SK-N-SH (cell line): ENCODE results near the gene GPR162. TPM values are rescaled to one million over a fixed set of nuclear protein-coding genes. Genes with fewer than 3 reads are reported as not detected.
A peak's percentile ranks its signal among the peaks of the same experiment; 100 is the strongest.

Source experiments
- CTCF ChIA-PET: fragments of 300-600, 350-600 bp; formaldehyde crosslinking; extraction: SDS; loops from one replicate; lab custom pipeline; 2021; lab: Yijun Ruan, JAX
- POLR2A ChIA-PET: fragments of 350-600 bp; sonication (Branson Sonifier 250); formaldehyde crosslinking; extraction: SDS; loops from one replicate; lab custom pipeline; 2020; ENCODE audit warnings: antibody characterized with exemption, inconsistent platforms; lab: Yijun Ruan, JAX
- DNase-seq: peaks from one replicate; pipeline ENCODE4 v3.0.0; 2012
- H2AFZ ChIP-seq: fragments of 200-600 bp; sonication (generic); 2 replicates; pipeline ENCODE4 v1.8.1; 2016; ENCODE audit warnings: antibody characterized with exemption, mild to moderate bottlenecking, low read depth
- H3F3A ChIP-seq: fragments of 200-600 bp; sonication (generic); replicated peaks from 2 replicates; pipeline ENCODE3; 2016; ENCODE audit warnings: antibody characterized with exemption, mild to moderate bottlenecking; ENCODE audit not compliant: insufficient read depth
- H3K27ac ChIP-seq, 2 experiments: fragments of 200-500 bp in 1 of 2; fragments of 200-600 bp in 1 of 2; sonication (Bioruptor generic) in 1 of 2; sonication (generic), shearing (Covaris generic) in 1 of 2; 2 replicates each; pipeline versions ENCODE4 v1.5.1 to v1.6.1; 2014 to 2016; ENCODE audit warnings: low read depth in 2 of 2, inconsistent platforms in 1 of 2, low read length in 1 of 2, mild to moderate bottlenecking in 1 of 2, mixed read lengths in 1 of 2
- H3K27me3 ChIP-seq: fragments of 200-600 bp; sonication (generic), shearing (Covaris generic); 2 replicates; pipeline ENCODE4 v1.6.1; 2016; ENCODE audit warnings: mixed run types; ENCODE audit not compliant: insufficient read depth
- H3K36me3 ChIP-seq, 2 experiments: fragments of 200-500 bp in 1 of 2; fragments of 200-600 bp in 1 of 2; sonication (Bioruptor generic) in 1 of 2; sonication (generic) in 1 of 2; replicated peaks in 1 of 2; 2 replicates each; pipeline versions ENCODE3 to v1.5.1; 2014 to 2016; ENCODE audit warnings: low read length in 1 of 2, mild to moderate bottlenecking in 1 of 2; ENCODE audit not compliant: insufficient read depth in 2 of 2, control insufficient read depth in 1 of 2
- H3K4me1 ChIP-seq, 2 experiments: fragments of 200-500 bp in 1 of 2; fragments of 200-600 bp in 1 of 2; sonication (Bioruptor generic) in 1 of 2; sonication (generic), shearing (Covaris generic) in 1 of 2; 2 replicates each; pipeline versions ENCODE4 v1.5.1 to v1.6.1; 2014 to 2016; ENCODE audit warnings: low read depth in 1 of 2, low read length in 1 of 2, mixed run types in 1 of 2; ENCODE audit not compliant: insufficient read depth in 2 of 2, control insufficient read depth in 1 of 2
- H3K4me2 ChIP-seq: fragments of 200-600 bp; sonication (generic), shearing (Covaris generic); 2 replicates; pipeline ENCODE4 v1.6.1; 2017; ENCODE audit warnings: mixed run types
- H3K4me3 ChIP-seq, 2 experiments: fragments of 200-500 bp in 1 of 2; fragments of 200-600 bp in 1 of 2; sonication (Bioruptor generic) in 1 of 2; sonication (generic), shearing (Covaris generic) in 1 of 2; 2 replicates each; pipeline versions ENCODE4 v1.5.1 to v1.8.1; 2014 to 2016; ENCODE audit warnings: low read depth in 2 of 2, inconsistent platforms in 1 of 2, low read length in 1 of 2, mild to moderate bottlenecking in 1 of 2, mixed read lengths in 1 of 2, moderate library complexity in 1 of 2
- H3K79me2 ChIP-seq: fragments of 200-600 bp; sonication (generic); 2 replicates; pipeline ENCODE4 v1.8.1; 2017; ENCODE audit warnings: mild to moderate bottlenecking; ENCODE audit not compliant: insufficient read depth
- H3K9ac ChIP-seq: fragments of 200-600 bp; sonication (generic); 2 replicates; pipeline ENCODE4 v1.6.1; 2017; ENCODE audit warnings: mixed run types
- H3K9me2 ChIP-seq: fragments of 200-600 bp; sonication (generic); 2 replicates; pipeline ENCODE4 v1.6.1; 2017; ENCODE audit warnings: mixed run types
- H3K9me3 ChIP-seq: fragments of 200-600 bp; sonication (generic); 2 replicates; pipeline ENCODE4 v1.6.1; 2017; ENCODE audit warnings: mixed run types, mild to moderate bottlenecking, moderate library complexity
- H4K20me1 ChIP-seq: fragments of 200-600 bp; sonication (generic); 2 replicates; pipeline ENCODE4 v1.6.1; 2017; ENCODE audit warnings: mild to moderate bottlenecking, mixed run types; ENCODE audit not compliant: insufficient read depth
- CHD2 ChIP-seq: fragments of 150-350 bp; IDR thresholded peaks from 2 replicates; pipeline ENCODE4 v1.6.1; 2018; ENCODE audit warnings: low read length; ENCODE audit not compliant: partially characterized antibody
- EP300 ChIP-seq, 2 experiments: IDR thresholded peaks; 2 replicates each; pipeline versions ENCODE4 v1.4.0 to v1.6.1; 2012; ENCODE audit warnings: borderline replicate concordance in 1 of 2, low read depth in 1 of 2, low read length in 1 of 2
- FOXJ3 ChIP-seq: sonication (generic); formaldehyde crosslinking; IDR thresholded peaks from 2 replicates; pipeline ENCODE4 v1.5.1; 2020; ENCODE audit warnings: mild to moderate bottlenecking, missing genetic modification reagents
- FOXM1 ChIP-seq: IDR thresholded peaks from 2 replicates; pipeline ENCODE4 v1.4.0; 2012; ENCODE audit warnings: low read depth, mild to moderate bottlenecking
- GATA2 ChIP-seq: sonication (generic); formaldehyde crosslinking; IDR thresholded peaks from 2 replicates; pipeline ENCODE4 v1.5.0; 2020; ENCODE audit warnings: mild to moderate bottlenecking, missing genetic modification reagents
- JUND ChIP-seq: IDR thresholded peaks from 2 replicates; pipeline ENCODE4 v1.4.0; 2012
- NRF1 ChIP-seq: IDR thresholded peaks from 2 replicates; pipeline ENCODE4 v1.6.1; 2012; ENCODE audit warnings: low read depth, mild to moderate bottlenecking, low read length
- RCOR1 ChIP-seq: fragments of 150-350 bp; IDR thresholded peaks from 2 replicates; pipeline ENCODE4 v1.6.1; 2017; ENCODE audit warnings: antibody characterized with exemption, low read length
- RFX5 ChIP-seq: IDR thresholded peaks from 2 replicates; pipeline ENCODE4 v1.6.1; 2012; ENCODE audit warnings: mild to moderate bottlenecking, improper control_type of control experiment, low read length
- RXRA ChIP-seq: IDR thresholded peaks from 2 replicates; pipeline ENCODE4 v1.4.0; 2012; ENCODE audit warnings: low read depth, mild to moderate bottlenecking, borderline replicate concordance
- SIN3A ChIP-seq: IDR thresholded peaks from 2 replicates; pipeline ENCODE4 v1.6.1; 2012; ENCODE audit warnings: low read depth, mild to moderate bottlenecking, low read length, moderate library complexity, borderline replicate concordance
- TAF1 ChIP-seq: IDR thresholded peaks from 2 replicates; pipeline ENCODE4 v1.6.1; 2012; ENCODE audit warnings: low read depth, mild to moderate bottlenecking, low read length, moderate library complexity, borderline replicate concordance
- TCF12 ChIP-seq: IDR thresholded peaks from 2 replicates; pipeline ENCODE4 v1.4.0; 2012
- TEAD4 ChIP-seq: IDR thresholded peaks from 2 replicates; pipeline ENCODE4 v1.4.0; 2012; ENCODE audit warnings: mild to moderate bottlenecking, borderline replicate concordance; ENCODE audit not compliant: insufficient read depth
- USF2 ChIP-seq: fragments of 150-350 bp; IDR thresholded peaks from 2 replicates; pipeline ENCODE4 v1.6.1; 2017; ENCODE audit warnings: antibody characterized with exemption, low read length, low read depth, borderline replicate concordance
- YY1 ChIP-seq: IDR thresholded peaks from 2 replicates; pipeline ENCODE4 v1.4.0; 2012; ENCODE audit warnings: low read depth, mild to moderate bottlenecking
- ZBTB33 ChIP-seq: IDR thresholded peaks from 2 replicates; pipeline ENCODE4 v1.4.0; 2012; ENCODE audit warnings: low read depth, borderline replicate concordance
- WGBS: methylation state at CpG from one replicate; pipeline ENCODE4 v1.1.6; 2017; ENCODE audit warnings: low lambda C conversion rate; 5-methylcytosine and 5-hydroxymethylcytosine counted together
- polyA plus RNA-seq, 3 experiments: library from polyadenylated mRNA; depleted of rRNA; stranded (reverse); fragments of >200 nt; gene quantifications; 2 replicates each; pipeline ENCODE4 v1.2.3, GENCODE V29; 2012
- TF ChIP-seq, protein P1 (sequence below): IDR thresholded peaks from 2 replicates; pipeline ENCODE4 v1.6.1; 2012; ENCODE audit warnings: mild to moderate bottlenecking, low read depth, low read length, moderate library complexity
- TF ChIP-seq, protein P2 (sequence below): IDR thresholded peaks from 2 replicates; pipeline ENCODE4; 2012
- TF ChIP-seq, protein P3 (sequence below): IDR thresholded peaks from 2 replicates; pipeline ENCODE4 v1.4.0; 2012; ENCODE audit warnings: low read depth

Gene GPR162
- polyA plus RNA-seq, 1 of the 3 experiments (the other 2 are of a cell fraction) = 18.6 TPM

- H3K9ac ChIP-seq = no peak overlapping the region
- no peaks in the 10 kb centered on the region for H3K79me2 ChIP-seq
- no peak overlapping the region for H3K4me3 ChIP-seq
- POLR2A ChIA-PET = interaction anchor here (1.0 to 2.1 kb wide), 2 partner anchors 33 to 130 kb away, joined by 3 to 9 read pairs; partner anchors contain the start of genes CDCA3, USP5 and ZNF384
- no peaks in the 10 kb centered on the region for H3F3A ChIP-seq
- no peak overlapping the region for H2AFZ ChIP-seq
- H4K20me1 ChIP-seq = no peaks in the 10 kb centered on the region
- H3K27me3 ChIP-seq = no peaks in the 10 kb centered on the region
- no peaks in the 10 kb centered on the region for H3K36me3 ChIP-seq
- no peaks in the 10 kb centered on the region for H3K9me3 ChIP-seq
- DNase-seq = no peak
- WGBS = 97% methylated on average over 7 of the region's 13 CpGs
- H3K9me2 ChIP-seq = no peaks in the 10 kb centered on the region
- CTCF ChIA-PET = interaction anchor here (0.8 to 12.7 kb wide), 9 partner anchors 11 to 205 kb away, joined by 3 to 246 read pairs (median 6); partner anchors contain the start of genes MLF2 and SPSB2
- peaks cover 11 to 76% of the 10 kb centered on the region in 2 experiments; a peak in 2 of 4 replicates for H3K4me1 ChIP-seq
- TF ChIP-seq GATA2 (CRISPR knock-in tag) (no peak), NRF1 (no peak), TAF1 (no peak), RXRA (no peak), RCOR1 (no peak), SIN3A (no peak), YY1 (no peak), JUND (no peak), RFX5 (no peak), TEAD4 (no peak), ZBTB33 (no peak), FOXM1 (no peak), EP300 (IDR thresholded peaks at IDR 0.05; ENCODE audit: borderline replicate concordance in 1 of 2, low read depth in 1 of 2, low read length in 1 of 2) (no peak), USF2 (no peak), TCF12 (no peak), FOXJ3 (no peak), CHD2 (no peak)
- TF ChIP-seq, protein P1, sequence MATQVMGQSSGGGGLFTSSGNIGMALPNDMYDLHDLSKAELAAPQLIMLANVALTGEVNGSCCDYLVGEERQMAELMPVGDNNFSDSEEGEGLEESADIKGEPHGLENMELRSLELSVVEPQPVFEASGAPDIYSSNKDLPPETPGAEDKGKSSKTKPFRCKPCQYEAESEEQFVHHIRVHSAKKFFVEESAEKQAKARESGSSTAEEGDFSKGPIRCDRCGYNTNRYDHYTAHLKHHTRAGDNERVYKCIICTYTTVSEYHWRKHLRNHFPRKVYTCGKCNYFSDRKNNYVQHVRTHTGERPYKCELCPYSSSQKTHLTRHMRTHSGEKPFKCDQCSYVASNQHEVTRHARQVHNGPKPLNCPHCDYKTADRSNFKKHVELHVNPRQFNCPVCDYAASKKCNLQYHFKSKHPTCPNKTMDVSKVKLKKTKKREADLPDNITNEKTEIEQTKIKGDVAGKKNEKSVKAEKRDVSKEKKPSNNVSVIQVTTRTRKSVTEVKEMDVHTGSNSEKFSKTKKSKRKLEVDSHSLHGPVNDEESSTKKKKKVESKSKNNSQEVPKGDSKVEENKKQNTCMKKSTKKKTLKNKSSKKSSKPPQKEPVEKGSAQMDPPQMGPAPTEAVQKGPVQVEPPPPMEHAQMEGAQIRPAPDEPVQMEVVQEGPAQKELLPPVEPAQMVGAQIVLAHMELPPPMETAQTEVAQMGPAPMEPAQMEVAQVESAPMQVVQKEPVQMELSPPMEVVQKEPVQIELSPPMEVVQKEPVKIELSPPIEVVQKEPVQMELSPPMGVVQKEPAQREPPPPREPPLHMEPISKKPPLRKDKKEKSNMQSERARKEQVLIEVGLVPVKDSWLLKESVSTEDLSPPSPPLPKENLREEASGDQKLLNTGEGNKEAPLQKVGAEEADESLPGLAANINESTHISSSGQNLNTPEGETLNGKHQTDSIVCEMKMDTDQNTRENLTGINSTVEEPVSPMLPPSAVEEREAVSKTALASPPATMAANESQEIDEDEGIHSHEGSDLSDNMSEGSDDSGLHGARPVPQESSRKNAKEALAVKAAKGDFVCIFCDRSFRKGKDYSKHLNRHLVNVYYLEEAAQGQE = no peak
- TF ChIP-seq, protein P2, sequence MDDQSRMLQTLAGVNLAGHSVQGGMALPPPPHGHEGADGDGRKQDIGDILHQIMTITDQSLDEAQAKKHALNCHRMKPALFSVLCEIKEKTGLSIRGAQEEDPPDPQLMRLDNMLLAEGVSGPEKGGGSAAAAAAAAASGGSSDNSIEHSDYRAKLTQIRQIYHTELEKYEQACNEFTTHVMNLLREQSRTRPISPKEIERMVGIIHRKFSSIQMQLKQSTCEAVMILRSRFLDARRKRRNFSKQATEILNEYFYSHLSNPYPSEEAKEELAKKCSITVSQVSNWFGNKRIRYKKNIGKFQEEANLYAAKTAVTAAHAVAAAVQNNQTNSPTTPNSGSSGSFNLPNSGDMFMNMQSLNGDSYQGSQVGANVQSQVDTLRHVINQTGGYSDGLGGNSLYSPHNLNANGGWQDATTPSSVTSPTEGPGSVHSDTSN = no peak
- TF ChIP-seq, protein P3, sequence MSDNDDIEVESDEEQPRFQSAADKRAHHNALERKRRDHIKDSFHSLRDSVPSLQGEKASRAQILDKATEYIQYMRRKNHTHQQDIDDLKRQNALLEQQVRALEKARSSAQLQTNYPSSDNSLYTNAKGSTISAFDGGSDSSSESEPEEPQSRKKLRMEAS = no peak
- H3K27ac ChIP-seq = peak overlapping the region in 1 of 2 experiments; percentile 61; a peak in 1 of 4 replicates
- H3K4me2 ChIP-seq = no peak overlapping the region
These were observed 2.3 kb upstream of the GPR162 start for GRCh38 chr12:6819106-6820030.
